ENCODE results near the gene MFSD6. TPM values are rescaled to one million over a fixed set of nuclear protein-coding genes. Genes with fewer than 3 reads are reported as not detected.
A peak's percentile ranks its signal among the peaks of the same experiment; 100 is the strongest.

Gene MFSD6
- total RNA-seq, 5 donors from 2014 or later (not counting 1 experiment from before 2014, with no cell fraction given) = 42.3 to 47.4 (median 44.4) TPM

- Histone ChIP-seq H3K27ac (ENCODE audit: low read length) (no peak overlapping the region), H3K4me1 (ENCODE audit: control insufficient read depth in 1 of 2, extremely low read depth in 1 of 2, insufficient read depth in 2 of 2, low read length in 2 of 2) (no peaks in the 10 kb centered on the region), H3K36me3 (ENCODE audit: control insufficient read depth in 2 of 2, extremely low read depth in 1 of 2, insufficient read depth in 1 of 2, low read length in 1 of 2) (no peaks in the 10 kb centered on the region), H3K9me3 (no peaks in the 10 kb centered on the region), H3K27me3 (replicated peaks in 1 of 2; ENCODE audit: control insufficient read depth in 2 of 2, extremely low read depth in 1 of 2, insufficient read depth in 2 of 2, low read length in 1 of 2) (no peaks in the 10 kb centered on the region), H3K4me3 (ENCODE audit: control insufficient read depth in 1 of 2, extremely low read depth in 1 of 2, low read length in 1 of 2) (no peak overlapping the region)
- Mint-ChIP-seq H3K4me1 (peaks cover 0 to 4% (median 0%) of the 10 kb centered on the region in 3 donors), H3K27me3 (no peaks in the 10 kb centered on the region), H3K4me3 (no peak overlapping the region), H3K27ac (no peak overlapping the region), H3K9me3 (no peaks in the 10 kb centered on the region), H3K36me3 (no peaks in the 10 kb centered on the region)
- POLR2A ChIA-PET = interaction anchor here in 1 of 2 donors (0.6 kb wide), 1 partner anchor 510 kb away, joined by 4 read pairs; no protein-coding TSS in a partner anchor
- CTCF ChIA-PET = interaction anchor here (0.6 to 1.3 kb wide), 4 partner anchors 17 to 410 kb away, joined by 3 to 4 read pairs (median 3); no protein-coding TSS in a partner anchor
- no peak for ATAC-seq (replicated peaks in 1 of 4)
- no peak for DNase-seq
- no CpG with 5 or more reads among the region's 3 CpGs for WGBS (ENCODE audit: insufficient coverage)
Measured at GRCh38 chr2:190376591-190377245, 31.4 kb upstream of the MFSD6 start.

- no peak overlapping the region for H3K27ac Mint-ChIP-seq
- H3K9me3 ChIP-seq = no peaks in the 10 kb centered on the region
- H3K36me3 ChIP-seq (ENCODE audit: control insufficient read depth in 2 of 2, extremely low read depth in 1 of 2, insufficient read depth in 1 of 2, low read length in 1 of 2) = no peaks in the 10 kb centered on the region
- ATAC-seq (replicated peaks in 1 of 4) (no peak), DNase-seq (no peak)
- H3K27me3 ChIP-seq (replicated peaks in 1 of 2; ENCODE audit: control insufficient read depth in 2 of 2, extremely low read depth in 1 of 2, insufficient read depth in 2 of 2, low read length in 1 of 2) = no peaks in the 10 kb centered on the region
- ChIA-PET POLR2A (no interaction called here), CTCF (no interaction called here)
- no peaks in the 10 kb centered on the region for H3K36me3 Mint-ChIP-seq
- H3K4me3 Mint-ChIP-seq = peak overlapping the region in 1 of 3 donors; percentile 58
- 100% methylated on average over 1 of the region's 6 CpGs for WGBS (ENCODE audit: insufficient coverage)
- H3K4me3 ChIP-seq (ENCODE audit: control insufficient read depth in 1 of 2, extremely low read depth in 1 of 2, low read length in 1 of 2) = no peak overlapping the region
- peaks cover 0 to 6% (median 4%) of the 10 kb centered on the region in 3 donors for H3K4me1 Mint-ChIP-seq
- H3K27me3 Mint-ChIP-seq = no peaks in the 10 kb centered on the region
- H3K9me3 Mint-ChIP-seq = no peaks in the 10 kb centered on the region
- no peaks in the 10 kb centered on the region for H3K4me1 ChIP-seq (ENCODE audit: control insufficient read depth in 1 of 2, extremely low read depth in 1 of 2, insufficient read depth in 2 of 2, low read length in 2 of 2)
- no peak overlapping the region for H3K27ac ChIP-seq (ENCODE audit: low read length)
Measured at GRCh38 chr2:190378880-190379237, 29.3 kb upstream of the MFSD6 start.

GRCh38 chr2:190379249-190379964 lies 28.7 kb upstream of the MFSD6 start:
- CTCF ChIA-PET = interaction anchor here in 1 of 2 donors (0.5 kb wide), 1 partner anchor 728 kb away, joined by 3 read pairs; no protein-coding TSS in a partner anchor
- ATAC-seq (replicated peaks in 1 of 4) (no peak), DNase-seq (no peak)
- Histone ChIP-seq H3K4me1 (ENCODE audit: control insufficient read depth in 1 of 2, extremely low read depth in 1 of 2, insufficient read depth in 2 of 2, low read length in 2 of 2) (no peaks in the 10 kb centered on the region), H3K9me3 (no peaks in the 10 kb centered on the region), H3K4me3 (ENCODE audit: control insufficient read depth in 1 of 2, extremely low read depth in 1 of 2, low read length in 1 of 2) (no peak overlapping the region), H3K27ac (ENCODE audit: low read length) (no peak overlapping the region), H3K36me3 (ENCODE audit: control insufficient read depth in 2 of 2, extremely low read depth in 1 of 2, insufficient read depth in 1 of 2, low read length in 1 of 2) (no peaks in the 10 kb centered on the region), H3K27me3 (replicated peaks in 1 of 2; ENCODE audit: control insufficient read depth in 2 of 2, extremely low read depth in 1 of 2, insufficient read depth in 2 of 2, low read length in 1 of 2) (no peaks in the 10 kb centered on the region)
- H3K4me1 Mint-ChIP-seq = peaks cover 0 to 6% (median 4%) of the 10 kb centered on the region in 3 donors
- no peak overlapping the region for H3K27ac Mint-ChIP-seq
- whole genome bisulfite sequencing (ENCODE audit: insufficient coverage) = 96% methylated on average over 8 of the region's 10 CpGs
- no peaks in the 10 kb centered on the region for H3K9me3 Mint-ChIP-seq
- POLR2A ChIA-PET = no interaction called here
- no peaks in the 10 kb centered on the region for H3K36me3 Mint-ChIP-seq
- no peaks in the 10 kb centered on the region for H3K27me3 Mint-ChIP-seq
- H3K4me3 Mint-ChIP-seq = no peak overlapping the region

- Histone ChIP-seq H3K4me1 (ENCODE audit: control insufficient read depth in 1 of 2, extremely low read depth in 1 of 2, insufficient read depth in 2 of 2, low read length in 2 of 2) (no peaks in the 10 kb centered on the region), H3K9me3 (no peaks in the 10 kb centered on the region), H3K27ac (ENCODE audit: low read length) (no peak overlapping the region), H3K36me3 (ENCODE audit: control insufficient read depth in 2 of 2, extremely low read depth in 1 of 2, insufficient read depth in 1 of 2, low read length in 1 of 2) (no peaks in the 10 kb centered on the region), H3K27me3 (replicated peaks in 1 of 2; ENCODE audit: control insufficient read depth in 2 of 2, extremely low read depth in 1 of 2, insufficient read depth in 2 of 2, low read length in 1 of 2) (no peaks in the 10 kb centered on the region), H3K4me3 (ENCODE audit: control insufficient read depth in 1 of 2, extremely low read depth in 1 of 2, low read length in 1 of 2) (no peak overlapping the region)
- H3K9me3 Mint-ChIP-seq = no peaks in the 10 kb centered on the region
- H3K27me3 Mint-ChIP-seq = no peaks in the 10 kb centered on the region
- H3K4me3 Mint-ChIP-seq = no peak overlapping the region
- 29% methylated on average over 1 of the region's 5 CpGs for WGBS (ENCODE audit: insufficient coverage)
- H3K4me1 Mint-ChIP-seq = peaks cover 0 to 6% (median 4%) of the 10 kb centered on the region in 3 donors
- POLR2A ChIA-PET = no interaction called here
- no peak for DNase-seq
- no peak overlapping the region for H3K27ac Mint-ChIP-seq
- no peak for ATAC-seq (replicated peaks in 1 of 4)
- CTCF ChIA-PET = interaction anchor here (0.7 to 1.2 kb wide), 4 partner anchors 46 to 301 kb away, joined by 3 to 5 read pairs (median 4); no protein-coding TSS in a partner anchor
- no peaks in the 10 kb centered on the region for H3K36me3 Mint-ChIP-seq
Measured at GRCh38 chr2:190380962-190381412, 27.2 kb upstream of the MFSD6 start.

- DNase-seq (peak in 25 of 35 experiments; percentile 4 to 80 (median 22)), ATAC-seq (replicated peaks in 1 of 4) (peak; percentile 43 to 89 (median 78))
- no peaks in the 10 kb centered on the region for H3K36me3 ChIP-seq (ENCODE audit: control insufficient read depth in 2 of 2, extremely low read depth in 1 of 2, insufficient read depth in 1 of 2, low read length in 1 of 2)
- Mint-ChIP-seq H3K4me1 (peaks cover 0 to 6% (median 3%) of the 10 kb centered on the region in 3 donors), H3K27me3 (no peaks in the 10 kb centered on the region), H3K36me3 (no peaks in the 10 kb centered on the region), H3K27ac (no peak overlapping the region), H3K9me3 (no peaks in the 10 kb centered on the region), H3K4me3 (no peak overlapping the region)
- POLR2A ChIA-PET = interaction anchor here in 1 of 2 donors (0.6 kb wide), 1 partner anchor 380 kb away, joined by 6 read pairs; no protein-coding TSS in a partner anchor
- 92% methylated on average over 1 of the region's 1 CpG for WGBS (ENCODE audit: insufficient coverage)
- no peaks in the 10 kb centered on the region for H3K27me3 ChIP-seq (replicated peaks in 1 of 2; ENCODE audit: control insufficient read depth in 2 of 2, extremely low read depth in 1 of 2, insufficient read depth in 2 of 2, low read length in 1 of 2)
- CTCF ChIA-PET = interaction anchor here (0.5 to 1.4 kb wide), 10 partner anchors 64 to 426 kb away, joined by 3 to 6 read pairs (median 3); partner anchors contain the start of gene HIBCH (in 1 of the 2)
- no peak overlapping the region for H3K27ac ChIP-seq (ENCODE audit: low read length)
- no peaks in the 10 kb centered on the region for H3K9me3 ChIP-seq
- no peak overlapping the region for H3K4me3 ChIP-seq (ENCODE audit: control insufficient read depth in 1 of 2, extremely low read depth in 1 of 2, low read length in 1 of 2)
- no peaks in the 10 kb centered on the region for H3K4me1 ChIP-seq (ENCODE audit: control insufficient read depth in 1 of 2, extremely low read depth in 1 of 2, insufficient read depth in 2 of 2, low read length in 2 of 2)
Measured at GRCh38 chr2:190382851-190383250, 25.3 kb upstream of the MFSD6 start.

GRCh38 chr2:190387422-190387821 lies 20.7 kb upstream of the MFSD6 start:
- DNase-seq (no peak), ATAC-seq (replicated peaks in 1 of 4) (no peak)
- Histone ChIP-seq H3K9me3 (no peaks in the 10 kb centered on the region), H3K4me1 (ENCODE audit: control insufficient read depth in 1 of 2, extremely low read depth in 1 of 2, insufficient read depth in 2 of 2, low read length in 2 of 2) (no peaks in the 10 kb centered on the region), H3K27ac (ENCODE audit: low read length) (no peak overlapping the region), H3K36me3 (ENCODE audit: control insufficient read depth in 2 of 2, extremely low read depth in 1 of 2, insufficient read depth in 1 of 2, low read length in 1 of 2) (no peaks in the 10 kb centered on the region), H3K27me3 (replicated peaks in 1 of 2; ENCODE audit: control insufficient read depth in 2 of 2, extremely low read depth in 1 of 2, insufficient read depth in 2 of 2, low read length in 1 of 2) (no peaks in the 10 kb centered on the region), H3K4me3 (ENCODE audit: control insufficient read depth in 1 of 2, extremely low read depth in 1 of 2, low read length in 1 of 2) (no peak overlapping the region)
- no peaks in the 10 kb centered on the region for H3K36me3 Mint-ChIP-seq
- no CpG with 5 or more reads among the region's 3 CpGs for WGBS (ENCODE audit: insufficient coverage)
- CTCF ChIA-PET = no interaction called here
- H3K4me3 Mint-ChIP-seq = no peak overlapping the region
- H3K4me1 Mint-ChIP-seq = peaks cover 0 to 6% (median 0%) of the 10 kb centered on the region in 3 donors
- H3K27ac Mint-ChIP-seq = no peak overlapping the region
- no peaks in the 10 kb centered on the region for H3K9me3 Mint-ChIP-seq
- peaks cover 5 to 12% of the 10 kb centered on the region in 2 donors for H3K27me3 Mint-ChIP-seq
- POLR2A ChIA-PET = interaction anchor here in 1 of 2 donors (0.7 kb wide), 1 partner anchor 896 kb away, joined by 3 read pairs; no protein-coding TSS in a partner anchor
